Hepatocyte (in vitro differentiated cells): ENCODE measurements around the gene RCN1. TPM values are rescaled to one million over a fixed set of nuclear protein-coding genes. Genes with fewer than 3 reads are reported as not detected.

Source experiments
- DNase-seq: peaks from one replicate; pipeline ENCODE4 v3.0.0-alpha.2; 2016; ENCODE audit warnings: low spot score
- H2AFZ ChIP-seq: fragments of 200-600 bp; sonication (generic); 2 replicates; pipeline ENCODE4 v1.6.0; 2016; ENCODE audit warnings: antibody characterized with exemption, mild to moderate bottlenecking
- H3K27ac ChIP-seq: fragments of 200-600 bp; sonication (generic); 2 replicates; pipeline ENCODE4 v1.5.1; 2016; ENCODE audit warnings: mild to moderate bottlenecking
- H3K27me3 ChIP-seq: fragments of 200-600 bp; sonication (generic); 2 replicates; pipeline ENCODE4 v1.6.1; 2016
- H3K36me3 ChIP-seq: fragments of 200-600 bp; sonication (generic); replicated peaks from 2 replicates; pipeline ENCODE4 v1.5.1; 2016; ENCODE audit warnings: low read depth; ENCODE audit not compliant: insufficient read depth
- H3K4me1 ChIP-seq: fragments of 200-600 bp; sonication (generic); 2 replicates; pipeline ENCODE4 v1.5.1; 2016; ENCODE audit warnings: mild to moderate bottlenecking, moderate library complexity; ENCODE audit not compliant: insufficient read depth
- H3K4me2 ChIP-seq: fragments of 200-600 bp; sonication (generic); 2 replicates; pipeline ENCODE4 v1.6.0; 2016
- H3K4me3 ChIP-seq: fragments of 200-600 bp; sonication (generic); 2 replicates; pipeline ENCODE4 v1.5.1; 2016; ENCODE audit warnings: mild to moderate bottlenecking
- H3K79me2 ChIP-seq: fragments of 200-600 bp; sonication (generic); 2 replicates; pipeline ENCODE4 v1.6.0; 2017; ENCODE audit warnings: mild to moderate bottlenecking
- H3K9me2 ChIP-seq: fragments of 200-600 bp; sonication (generic); replicated peaks from 2 replicates; pipeline ENCODE4 v1.6.0; 2017; ENCODE audit warnings: mild to moderate bottlenecking; ENCODE audit not compliant: insufficient read depth
- H3K9me3 ChIP-seq: fragments of 200-600 bp; sonication (generic); 2 replicates; pipeline ENCODE4 v1.5.1; 2016; ENCODE audit warnings: low read depth, mild to moderate bottlenecking
- H4K20me1 ChIP-seq: fragments of 200-600 bp; sonication (generic); 2 replicates; pipeline ENCODE4 v1.6.0; 2016; ENCODE audit warnings: mild to moderate bottlenecking; ENCODE audit not compliant: insufficient read depth, poor library complexity, severe bottlenecking
- EZH2 ChIP-seq: fragments of 200-600 bp; sonication (generic); IDR thresholded peaks from 2 replicates; pipeline ENCODE4 v1.6.1; 2016; ENCODE audit warnings: antibody characterized with exemption, mild to moderate bottlenecking, borderline replicate concordance
- EZH2phosphoT487 ChIP-seq: fragments of 200-600 bp; sonication (generic); IDR thresholded peaks from one replicate; pipeline ENCODE4 v1.6.1; 2018; ENCODE audit warnings: antibody characterized with exemption, mild to moderate bottlenecking, low read depth, moderate library complexity; ENCODE audit not compliant: unreplicated experiment, severe bottlenecking
- WGBS: methylation state at CpG from one replicate; pipeline ENCODE4 v1.1.6; 2016; ENCODE audit warnings: low lambda C conversion rate; ENCODE audit errors: missing lambda C conversion rate; 5-methylcytosine and 5-hydroxymethylcytosine counted together
- polyA plus RNA-seq: library from polyadenylated mRNA; unstranded; fragments of >200 nt; fragmentation: Nextera tagmentation; extraction: Ambion mirVana; gene quantifications from 2 replicates; pipeline ENCODE4 v1.2.1, GENCODE V29; 2016
- total RNA-seq: library from RNA; depleted of rRNA; stranded (reverse); fragments of >200 nt; gene quantifications from 2 replicates; pipeline ENCODE4 v1.2.3, GENCODE V29; 2014
- TF ChIP-seq, protein P1 (sequence below): fragments of 200-600 bp; sonication (generic); IDR thresholded peaks from 2 replicates; pipeline ENCODE4 v1.5.1; 2016; ENCODE audit warnings: antibody characterized with exemption, mild to moderate bottlenecking; ENCODE audit not compliant: poor library complexity

The RCN1 gene
- total and polyA plus RNA-seq, 2 experiments from 2014 or later: 258 to 412 TPM

DNA sequence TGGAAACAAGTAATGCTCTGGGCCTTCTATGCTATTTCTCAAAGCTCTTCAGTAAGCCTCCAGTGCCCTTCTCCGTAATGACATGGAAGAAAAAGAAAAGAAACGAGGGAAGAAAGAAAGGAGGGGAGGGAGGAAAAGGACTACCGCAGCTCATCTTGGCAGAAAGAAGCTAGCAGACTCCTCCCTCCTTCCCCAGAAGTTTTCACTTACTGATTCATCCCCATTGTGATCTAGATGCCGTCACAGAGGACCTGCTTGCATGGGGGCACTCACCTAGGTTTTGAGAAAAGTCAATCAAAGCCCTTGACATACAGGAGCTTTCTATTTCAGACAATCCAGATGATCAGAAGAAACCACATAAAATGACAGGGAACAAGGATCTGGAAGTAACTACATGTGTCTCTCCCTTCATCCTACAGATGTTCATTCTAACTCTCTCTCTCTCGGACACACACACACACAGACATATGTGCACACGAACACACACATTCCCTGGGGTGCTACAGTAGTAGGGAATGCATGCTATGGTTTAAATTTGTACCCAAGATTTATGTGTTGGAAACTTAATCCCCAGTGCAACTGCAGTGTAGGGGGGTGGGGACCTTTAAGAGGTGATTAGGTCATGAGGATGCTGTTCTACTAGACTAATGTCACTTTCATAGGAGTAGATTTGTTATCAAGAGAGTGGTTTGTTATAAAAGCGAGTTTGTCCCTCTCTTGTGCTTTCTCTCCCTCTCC is 37.6 kb upstream of the RCN1 start:
- no peaks in the 10 kb centered on the region for H3K9me3 ChIP-seq
- TF ChIP-seq, protein P1, sequence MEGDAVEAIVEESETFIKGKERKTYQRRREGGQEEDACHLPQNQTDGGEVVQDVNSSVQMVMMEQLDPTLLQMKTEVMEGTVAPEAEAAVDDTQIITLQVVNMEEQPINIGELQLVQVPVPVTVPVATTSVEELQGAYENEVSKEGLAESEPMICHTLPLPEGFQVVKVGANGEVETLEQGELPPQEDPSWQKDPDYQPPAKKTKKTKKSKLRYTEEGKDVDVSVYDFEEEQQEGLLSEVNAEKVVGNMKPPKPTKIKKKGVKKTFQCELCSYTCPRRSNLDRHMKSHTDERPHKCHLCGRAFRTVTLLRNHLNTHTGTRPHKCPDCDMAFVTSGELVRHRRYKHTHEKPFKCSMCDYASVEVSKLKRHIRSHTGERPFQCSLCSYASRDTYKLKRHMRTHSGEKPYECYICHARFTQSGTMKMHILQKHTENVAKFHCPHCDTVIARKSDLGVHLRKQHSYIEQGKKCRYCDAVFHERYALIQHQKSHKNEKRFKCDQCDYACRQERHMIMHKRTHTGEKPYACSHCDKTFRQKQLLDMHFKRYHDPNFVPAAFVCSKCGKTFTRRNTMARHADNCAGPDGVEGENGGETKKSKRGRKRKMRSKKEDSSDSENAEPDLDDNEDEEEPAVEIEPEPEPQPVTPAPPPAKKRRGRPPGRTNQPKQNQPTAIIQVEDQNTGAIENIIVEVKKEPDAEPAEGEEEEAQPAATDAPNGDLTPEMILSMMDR: no peak
- no peak for TF ChIP-seq EZH2phosphoT487
- TF ChIP-seq EZH2: no peak
- H3K27ac ChIP-seq: no peak overlapping the region
- no peaks in the 10 kb centered on the region for H3K36me3 ChIP-seq
- no peak overlapping the region for H3K4me3 ChIP-seq
- WGBS: 75% methylated on average over 7 of the region's 7 CpGs
- H2AFZ ChIP-seq: no peak overlapping the region
- H3K4me1 ChIP-seq: no peaks in the 10 kb centered on the region
- H4K20me1 ChIP-seq: no peaks in the 10 kb centered on the region
- H3K4me2 ChIP-seq: no peak overlapping the region
- H3K27me3 ChIP-seq: peaks cover 10% of the 10 kb centered on the region
- no peak for DNase-seq
- no peaks in the 10 kb centered on the region for H3K9me2 ChIP-seq
- no peaks in the 10 kb centered on the region for H3K79me2 ChIP-seq

DNA sequence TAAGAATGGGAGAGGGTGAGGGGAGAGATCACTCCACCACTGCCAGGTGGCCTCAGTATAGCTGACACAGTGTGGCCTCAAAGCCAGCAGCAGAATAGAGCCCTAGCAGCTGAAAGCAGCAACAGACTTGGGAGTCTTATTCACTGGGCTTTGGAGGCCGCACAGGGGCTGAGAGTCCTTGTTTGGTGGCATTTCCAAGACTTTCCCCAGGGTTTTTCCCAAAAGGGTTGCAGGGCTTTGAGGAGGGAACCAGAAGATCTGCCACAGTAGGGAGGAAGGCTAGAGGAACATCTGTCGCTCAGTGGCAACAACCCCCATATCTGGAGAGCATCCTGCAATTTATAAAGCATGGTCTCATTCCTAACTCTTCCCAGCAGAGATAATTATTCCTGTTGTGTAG is 35.0 kb upstream of the RCN1 start:
- Histone ChIP-seq H3K9me2 (no peaks in the 10 kb centered on the region), H3K9me3 (no peaks in the 10 kb centered on the region), H3K4me2 (no peak overlapping the region), H2AFZ (no peak overlapping the region), H3K27ac (no peak overlapping the region), H3K4me1 (no peaks in the 10 kb centered on the region), H4K20me1 (no peaks in the 10 kb centered on the region), H3K79me2 (no peaks in the 10 kb centered on the region), H3K4me3 (no peak overlapping the region), H3K36me3 (no peaks in the 10 kb centered on the region), H3K27me3 (peaks cover 13% of the 10 kb centered on the region)
- WGBS: 100% methylated on average over 2 of the region's 2 CpGs
- no peak for TF ChIP-seq EZH2phosphoT487
- TF ChIP-seq, protein P1: no peak
- TF ChIP-seq EZH2: no peak
- DNase-seq: no peak

DNA sequence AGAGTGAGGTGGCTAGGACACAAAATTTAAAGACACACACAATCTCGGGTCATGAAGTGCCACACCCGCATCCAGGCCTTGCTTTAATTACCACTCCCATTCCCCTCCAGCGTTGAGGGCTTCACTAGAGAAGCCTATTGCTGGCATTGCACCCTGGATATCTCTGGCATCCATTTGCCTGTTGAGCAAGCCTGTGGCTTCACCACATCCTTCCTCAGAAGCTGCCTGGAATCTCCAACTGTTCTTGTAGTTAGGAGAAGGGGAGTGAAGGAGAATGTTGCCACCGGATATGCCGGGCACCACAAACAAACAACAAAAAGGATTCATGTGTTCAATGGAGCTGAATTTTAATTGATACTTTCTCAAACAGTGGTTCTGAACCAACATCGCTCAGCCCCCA is 34.4 kb upstream of the RCN1 start:
- Histone ChIP-seq H3K4me2 (no peak overlapping the region), H3K4me1 (no peaks in the 10 kb centered on the region), H3K27ac (no peak overlapping the region), H3K9me3 (no peaks in the 10 kb centered on the region), H3K27me3 (peaks cover 9% of the 10 kb centered on the region), H3K36me3 (no peaks in the 10 kb centered on the region), H2AFZ (no peak overlapping the region), H4K20me1 (no peaks in the 10 kb centered on the region), H3K79me2 (no peaks in the 10 kb centered on the region), H3K9me2 (no peaks in the 10 kb centered on the region), H3K4me3 (no peak overlapping the region)
- DNase-seq: no peak
- TF ChIP-seq, protein P1: no peak
- TF ChIP-seq EZH2 (no peak), EZH2phosphoT487 (no peak)
- WGBS: 85% methylated on average over 6 of the region's 6 CpGs
